Mesothelial cell of epicardium (in vitro differentiated cells): ENCODE measurements around the gene SH3RF3. TPM values are rescaled to one million over a fixed set of nuclear protein-coding genes. Genes with fewer than 3 reads are reported as not detected.

Experiments used
- DNase-seq, 2 experiments: peaks; one replicate each; pipeline ENCODE4 v3.0.0; 2021; ENCODE audit warnings: low spot score in 2 of 2; ENCODE audit not compliant: unreplicated experiment in 2 of 2
- H3K27ac Mint-ChIP-seq: 2 replicates; pipeline ENCODE4 v1.8.0; 2021; ENCODE audit warnings: mixed read lengths
- H3K27me3 Mint-ChIP-seq: 2 replicates; pipeline ENCODE4 v1.8.0; 2021; ENCODE audit warnings: low read depth, mixed read lengths
- H3K36me3 Mint-ChIP-seq: 2 replicates; pipeline ENCODE4 v1.8.0; 2021; ENCODE audit warnings: mixed read lengths
- H3K4me1 Mint-ChIP-seq: 2 replicates; pipeline ENCODE4 v1.8.0; 2021; ENCODE audit warnings: mixed read lengths
- H3K4me3 Mint-ChIP-seq: 2 replicates; pipeline ENCODE4 v1.8.0; 2021; ENCODE audit warnings: mild to moderate bottlenecking, moderate library complexity, mixed read lengths
- H3K9me3 Mint-ChIP-seq: 2 replicates; pipeline ENCODE4 v1.8.0; 2021; ENCODE audit warnings: mixed read lengths
- total RNA-seq: library from RNA; stranded (reverse); gene quantifications from 3 replicates; pipeline ENCODE4 v1.2.1, GENCODE V29; 2021
- TF ChIP-seq, protein P1 (sequence below): fragments of 200-600 bp; sonication (generic); IDR thresholded peaks from one replicate; pipeline ENCODE4 v1.5.0; 2021; ENCODE audit warnings: antibody characterized with exemption; ENCODE audit not compliant: unreplicated experiment

The SH3RF3 gene
- total RNA-seq, 1 donor from 2014 or later = 2.7 TPM

DNA sequence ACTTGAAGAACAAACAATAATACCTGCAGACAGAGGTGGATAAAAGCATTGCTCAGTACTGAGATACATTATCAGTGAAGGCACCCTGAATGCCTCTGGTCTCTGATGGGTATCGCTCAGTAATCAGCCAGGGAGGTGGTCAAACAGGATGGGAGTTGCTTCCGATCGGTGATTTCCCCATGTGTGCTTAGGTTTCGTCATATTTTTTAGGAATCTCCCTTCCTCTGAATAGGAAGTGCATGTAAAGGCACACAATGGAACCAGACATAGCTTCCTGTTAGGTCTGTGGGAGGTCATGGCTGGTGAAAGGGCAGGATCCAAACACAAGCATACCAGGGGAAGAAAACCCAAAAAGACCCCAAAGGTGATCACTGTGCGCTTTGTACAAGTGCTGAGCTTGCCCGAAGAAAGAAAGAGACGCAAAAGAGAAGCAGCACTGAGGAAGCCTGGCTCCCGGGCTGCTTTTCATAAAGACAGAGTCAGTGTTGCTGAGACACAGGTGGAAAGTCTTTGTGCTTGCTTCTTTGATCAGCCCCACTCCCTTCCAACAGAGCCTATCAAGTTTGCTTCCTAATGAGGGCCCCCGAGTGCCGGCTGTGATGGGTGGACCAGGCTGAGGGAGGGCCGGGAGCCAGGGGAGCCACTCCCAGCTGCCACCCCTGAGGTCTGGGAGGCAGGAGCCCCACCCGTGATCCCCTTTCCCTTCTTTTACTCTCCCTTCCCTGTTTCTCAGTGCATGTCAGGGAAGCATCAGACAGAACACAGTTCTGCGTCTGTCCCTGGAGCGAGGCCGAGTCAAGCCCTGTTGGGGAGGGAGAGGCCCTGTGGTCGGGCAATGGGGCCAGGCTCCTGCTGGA, 138.2 kb downstream of the SH3RF3 start:
- TF ChIP-seq, protein P1, sequence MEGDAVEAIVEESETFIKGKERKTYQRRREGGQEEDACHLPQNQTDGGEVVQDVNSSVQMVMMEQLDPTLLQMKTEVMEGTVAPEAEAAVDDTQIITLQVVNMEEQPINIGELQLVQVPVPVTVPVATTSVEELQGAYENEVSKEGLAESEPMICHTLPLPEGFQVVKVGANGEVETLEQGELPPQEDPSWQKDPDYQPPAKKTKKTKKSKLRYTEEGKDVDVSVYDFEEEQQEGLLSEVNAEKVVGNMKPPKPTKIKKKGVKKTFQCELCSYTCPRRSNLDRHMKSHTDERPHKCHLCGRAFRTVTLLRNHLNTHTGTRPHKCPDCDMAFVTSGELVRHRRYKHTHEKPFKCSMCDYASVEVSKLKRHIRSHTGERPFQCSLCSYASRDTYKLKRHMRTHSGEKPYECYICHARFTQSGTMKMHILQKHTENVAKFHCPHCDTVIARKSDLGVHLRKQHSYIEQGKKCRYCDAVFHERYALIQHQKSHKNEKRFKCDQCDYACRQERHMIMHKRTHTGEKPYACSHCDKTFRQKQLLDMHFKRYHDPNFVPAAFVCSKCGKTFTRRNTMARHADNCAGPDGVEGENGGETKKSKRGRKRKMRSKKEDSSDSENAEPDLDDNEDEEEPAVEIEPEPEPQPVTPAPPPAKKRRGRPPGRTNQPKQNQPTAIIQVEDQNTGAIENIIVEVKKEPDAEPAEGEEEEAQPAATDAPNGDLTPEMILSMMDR = no peak
- H3K4me1 Mint-ChIP-seq = peaks cover 13% of the 10 kb centered on the region
- no peaks in the 10 kb centered on the region for H3K36me3 Mint-ChIP-seq
- no peak overlapping the region for H3K27ac Mint-ChIP-seq
- no peak for DNase-seq
- no peaks in the 10 kb centered on the region for H3K9me3 Mint-ChIP-seq
- no peak overlapping the region for H3K4me3 Mint-ChIP-seq
- H3K27me3 Mint-ChIP-seq = peaks cover 11% of the 10 kb centered on the region

DNA sequence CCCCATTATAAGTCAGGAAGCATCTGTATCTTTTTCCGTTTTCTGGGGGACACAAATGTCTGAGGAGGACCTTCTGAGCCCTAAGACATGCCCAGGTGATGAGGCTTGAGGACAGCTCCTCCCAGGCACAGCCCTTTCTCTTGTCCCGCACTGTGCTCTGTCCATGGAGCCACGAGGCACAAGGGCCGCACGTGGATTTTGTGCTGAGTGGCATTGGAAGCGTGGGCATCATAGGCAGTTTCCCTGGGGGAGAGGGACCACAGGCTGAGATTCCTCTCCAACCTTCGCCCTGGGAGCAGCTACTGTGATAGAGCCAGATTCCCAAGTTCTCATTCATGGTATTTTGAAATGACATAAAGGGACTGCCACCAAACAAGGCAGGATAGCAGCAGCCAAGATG, 139.9 kb downstream of the SH3RF3 start:
- Mint-ChIP-seq H3K27ac (no peak overlapping the region), H3K36me3 (no peaks in the 10 kb centered on the region), H3K4me1 (peaks cover 13% of the 10 kb centered on the region), H3K4me3 (no peak overlapping the region), H3K9me3 (no peaks in the 10 kb centered on the region), H3K27me3 (peaks cover 11% of the 10 kb centered on the region)
- peak in 1 of 2 experiments; percentile 0 for DNase-seq
- TF ChIP-seq, protein P1 = no peak

DNA sequence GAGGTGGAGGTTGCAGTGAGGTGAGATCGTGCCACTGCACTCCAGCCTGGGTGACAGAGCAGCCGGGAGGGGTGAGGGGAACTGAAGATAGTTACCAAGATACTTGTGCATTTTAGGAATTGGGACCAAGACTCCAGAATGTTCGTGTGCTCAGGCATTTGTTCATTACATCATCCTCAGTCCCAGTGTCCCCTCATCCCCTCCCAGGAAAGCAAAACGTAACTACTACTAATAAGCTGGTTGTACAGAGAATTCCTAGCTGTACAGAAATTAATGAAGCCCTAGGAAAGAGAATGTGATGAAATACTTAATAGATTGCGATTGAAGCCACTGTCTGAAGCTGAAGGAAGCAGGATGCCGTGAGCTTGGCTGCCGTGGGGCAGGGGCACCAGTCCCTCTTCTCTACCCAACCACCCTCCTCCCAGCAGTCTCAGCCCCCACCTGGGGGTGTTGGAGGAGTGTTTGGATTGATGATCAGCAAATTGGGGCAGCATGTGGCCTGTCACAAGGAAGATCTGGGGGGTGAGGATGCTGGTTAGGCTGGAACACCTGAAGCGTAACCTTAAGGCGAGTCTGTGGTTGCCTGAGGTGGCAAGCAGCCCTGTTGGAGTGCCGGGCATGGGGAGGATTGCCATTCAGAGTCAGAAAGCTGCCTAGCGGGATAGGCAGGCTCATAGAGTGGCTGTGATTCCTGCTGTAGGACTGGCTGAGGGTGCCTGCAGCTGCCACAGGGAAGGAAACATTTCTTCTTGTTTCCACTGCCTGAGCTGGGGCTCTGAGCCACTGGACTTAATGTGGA, 140.9 kb downstream of the SH3RF3 start:
- TF ChIP-seq, protein P1 = no peak
- no peak overlapping the region for H3K4me3 Mint-ChIP-seq
- H3K9me3 Mint-ChIP-seq = no peaks in the 10 kb centered on the region
- no peak overlapping the region for H3K27ac Mint-ChIP-seq
- H3K4me1 Mint-ChIP-seq = peaks cover 13% of the 10 kb centered on the region
- H3K27me3 Mint-ChIP-seq = peaks cover 11% of the 10 kb centered on the region
- DNase-seq = peak in 1 of 2 experiments; percentile 2
- H3K36me3 Mint-ChIP-seq = no peaks in the 10 kb centered on the region

DNA sequence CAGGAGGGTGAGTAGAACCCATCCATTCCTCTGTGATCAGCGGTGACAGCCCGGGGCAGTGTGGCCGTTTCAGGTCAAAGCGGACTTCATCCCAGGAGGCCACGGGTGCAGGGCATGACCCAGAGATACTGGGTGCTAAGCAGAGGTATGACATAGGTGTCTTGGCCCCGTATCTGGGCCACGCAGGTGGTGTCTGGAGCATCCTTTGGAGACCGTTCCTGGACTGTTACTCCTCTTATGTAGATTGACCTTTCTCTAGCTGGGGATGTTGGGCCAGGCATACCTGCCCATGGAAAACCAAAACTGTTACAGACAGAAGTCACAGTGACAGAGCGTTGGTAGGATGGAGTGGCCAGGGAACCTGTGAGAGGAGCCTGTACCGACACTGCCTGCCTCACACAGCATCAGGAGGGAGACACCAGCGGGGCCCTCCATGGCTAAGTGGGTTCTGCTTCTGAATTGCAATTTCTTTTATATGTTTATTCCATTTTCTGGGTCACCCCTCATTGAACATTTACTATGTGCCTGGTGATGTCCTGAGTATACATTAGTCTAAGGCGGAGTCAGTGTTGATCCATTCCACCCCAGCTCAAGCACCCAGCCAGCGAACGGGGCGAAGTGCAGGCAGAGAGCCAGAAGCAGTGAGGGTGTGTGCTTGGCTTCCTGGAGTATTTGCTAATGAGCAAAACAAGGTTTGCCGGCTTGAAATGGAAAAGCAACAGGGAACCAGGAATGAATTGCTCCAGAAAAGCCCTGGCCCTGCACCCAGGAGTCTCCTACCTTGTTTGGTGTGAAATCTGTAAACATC, 141.7 kb downstream of the SH3RF3 start:
- H3K27ac Mint-ChIP-seq = no peak overlapping the region

DNA sequence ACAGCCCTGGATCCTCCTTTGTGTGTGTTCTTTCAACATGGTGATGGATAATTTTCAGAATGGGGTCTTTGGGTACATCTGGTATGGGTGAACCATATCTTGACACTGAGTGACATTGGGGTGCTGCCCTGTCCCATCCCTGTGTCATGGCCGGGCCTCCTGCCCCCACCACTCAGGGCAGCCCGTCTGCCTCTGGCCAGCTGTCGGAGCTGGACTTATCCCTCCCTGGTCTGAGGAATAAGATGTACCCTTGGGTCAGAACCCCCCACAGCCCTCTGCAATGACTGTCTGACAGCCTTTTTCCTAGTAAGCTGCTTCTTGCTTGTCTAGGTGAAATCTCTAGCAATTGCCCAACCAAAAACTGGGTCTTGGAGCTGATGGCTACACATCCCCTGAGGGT, 142.9 kb downstream of the SH3RF3 start:
- TF ChIP-seq, protein P1 = no peak
- no peaks in the 10 kb centered on the region for H3K36me3 Mint-ChIP-seq
- no peak overlapping the region for H3K27ac Mint-ChIP-seq
- no peaks in the 10 kb centered on the region for H3K9me3 Mint-ChIP-seq
- H3K4me3 Mint-ChIP-seq = no peak overlapping the region
- H3K4me1 Mint-ChIP-seq = peaks cover 9% of the 10 kb centered on the region
- no peak for DNase-seq
- H3K27me3 Mint-ChIP-seq = peaks cover 11% of the 10 kb centered on the region

More for the DNA sequence above, 141.7 kb downstream of the SH3RF3 start:
- H3K4me1 Mint-ChIP-seq = peaks cover 14% of the 10 kb centered on the region
- H3K36me3 Mint-ChIP-seq = no peaks in the 10 kb centered on the region
- no peaks in the 10 kb centered on the region for H3K9me3 Mint-ChIP-seq
- TF ChIP-seq, protein P1 = no peak
- H3K4me3 Mint-ChIP-seq = no peak overlapping the region
- peaks cover 11% of the 10 kb centered on the region for H3K27me3 Mint-ChIP-seq
- no peak for DNase-seq
